HepG2 (cell line): ENCODE measurements around the gene ZFAND2B. TPM values are rescaled to one million over a fixed set of nuclear protein-coding genes. Genes with fewer than 3 reads are reported as not detected.

ENCODE experiments used
- ARID2 ChIP-seq: sonication (generic); formaldehyde crosslinking; IDR thresholded peaks from 2 replicates; pipeline ENCODE4 v1.8.1; 2022; ENCODE audit warnings: mild to moderate bottlenecking, missing genetic modification reagents, borderline replicate concordance
- BCL3 ChIP-seq: sonication (generic); formaldehyde crosslinking; IDR thresholded peaks from 2 replicates; pipeline ENCODE4 v1.5.1; 2020; ENCODE audit warnings: mild to moderate bottlenecking, missing genetic modification reagents, moderate library complexity
- FOXA1 ChIP-seq, 2 experiments: fragments of 450-650 bp in 1 of 2; sonication (generic) in 1 of 2; formaldehyde crosslinking in 1 of 2; IDR thresholded peaks; 2 replicates each; pipeline versions ENCODE4 v1.4.0 to v1.6.1; 2016 to 2020; ENCODE audit warnings: missing genetic modification reagents in 1 of 2
- GLMP ChIP-seq: sonication (generic); formaldehyde crosslinking; IDR thresholded peaks from 2 replicates; pipeline ENCODE4 v1.9.0; 2021; ENCODE audit warnings: missing genetic modification reagents, mild to moderate bottlenecking, borderline replicate concordance
- HNRNPH1 ChIP-seq: fragments of 200-400 bp; formaldehyde crosslinking; optimal IDR thresholded peaks from 2 replicates; pipeline ENCODE3; 2017; ENCODE audit warnings: mild to moderate bottlenecking, low read depth, low read length
- KAT2B ChIP-seq: fragments of 150-350 bp; IDR thresholded peaks from 2 replicates; pipeline ENCODE4 v1.6.1; 2014; ENCODE audit warnings: low read depth, low read length, borderline replicate concordance
- KDM1A ChIP-seq: IDR thresholded peaks from 2 replicates; pipeline ENCODE4 v1.6.1; 2016; ENCODE audit warnings: missing compliant biosample characterization
- MZF1 ChIP-seq: sonication (generic); formaldehyde crosslinking; IDR thresholded peaks from 2 replicates; pipeline ENCODE4 v1.8.1; 2023; ENCODE audit warnings: mild to moderate bottlenecking, missing genetic modification reagents, borderline replicate concordance
- PRDM4 ChIP-seq: sonication (generic); formaldehyde crosslinking; IDR thresholded peaks from 2 replicates; pipeline ENCODE4 v1.9.0; 2021; ENCODE audit warnings: missing genetic modification reagents, borderline replicate concordance
- TSC22D2 ChIP-seq: sonication (generic); formaldehyde crosslinking; IDR thresholded peaks from 2 replicates; pipeline ENCODE4 v1.5.1; 2020; ENCODE audit warnings: missing genetic modification reagents, mild to moderate bottlenecking, borderline replicate concordance
- XBP1 ChIP-seq: sonication (generic); formaldehyde crosslinking; IDR thresholded peaks from 2 replicates; pipeline ENCODE4 v1.5.0; 2020; ENCODE audit warnings: missing genetic modification reagents
- ZBTB7A ChIP-seq: sonication (generic); formaldehyde crosslinking; IDR thresholded peaks from 2 replicates; pipeline ENCODE4 v1.8.0; 2022; ENCODE audit warnings: mild to moderate bottlenecking, missing genetic modification reagents
- ZNF546 ChIP-seq: sonication (generic); formaldehyde crosslinking; conservative IDR thresholded peaks from 2 replicates; pipeline ENCODE4 v1.8.1; 2023; ENCODE audit warnings: mild to moderate bottlenecking, missing genetic modification reagents
- ZNF556 ChIP-seq: sonication (generic); formaldehyde crosslinking; IDR thresholded peaks from 2 replicates; pipeline ENCODE4 v1.4.0; 2020; ENCODE audit warnings: mild to moderate bottlenecking, missing genetic modification reagents, borderline replicate concordance
- ZNF703 ChIP-seq: sonication (generic); formaldehyde crosslinking; IDR thresholded peaks from 2 replicates; pipeline ENCODE4 v1.5.1; 2020; ENCODE audit warnings: missing genetic modification reagents, mild to moderate bottlenecking, moderate library complexity, borderline replicate concordance
- polyA plus RNA-seq, 8 experiments: library from polyadenylated mRNA; depleted of rRNA in 3 of 8; stranded (reverse) in 7 of 8; unstranded in 1 of 8; fragments of >200 nt; fragmentation: Illumina TruSeq in 4 of 8; extraction: Trizol in 4 of 8; gene quantifications; 2 replicates each; pipeline versions ENCODE4 v1.2.1 to v1.2.3, GENCODE V29; 2011 to 2016; ENCODE audit warnings: low read depth in 4 of 8, missing spikeins in 1 of 8, mixed read lengths in 1 of 8; ENCODE audit not compliant: insufficient read depth in 1 of 8
- total RNA-seq, 5 experiments: library from RNA; depleted of rRNA; stranded (reverse); fragments of >200 nt; fragmentation: Illumina TruSeq; extraction: Trizol; gene quantifications; 2 replicates each; pipeline ENCODE4 v1.2.3, GENCODE V29; 2016; ENCODE audit warnings: low read depth in 1 of 5
- TF ChIP-seq, protein P1 (sequence below): sonication (generic); formaldehyde crosslinking; conservative IDR thresholded peaks from 2 replicates; pipeline ENCODE4 v1.4.0; 2020; ENCODE audit warnings: missing genetic modification reagents
- TF ChIP-seq, protein P2 (sequence below): IDR thresholded peaks from 2 replicates; pipeline ENCODE4 v1.6.1; 2016; ENCODE audit warnings: missing genetic modification reagents, missing compliant biosample characterization
- TF ChIP-seq, protein P3 (sequence below): sonication (generic); formaldehyde crosslinking; IDR thresholded peaks from 2 replicates; pipeline ENCODE4 v1.8.0; 2022; ENCODE audit warnings: mild to moderate bottlenecking, missing genetic modification reagents; ENCODE audit not compliant: insufficient replicate concordance

The ZFAND2B gene
- total and polyA plus RNA-seq, 2 of the 13 experiments (the other 11 are each of a cell fraction or from before 2014, with no cell fraction given), result 53.3 to 115 TPM

DNA sequence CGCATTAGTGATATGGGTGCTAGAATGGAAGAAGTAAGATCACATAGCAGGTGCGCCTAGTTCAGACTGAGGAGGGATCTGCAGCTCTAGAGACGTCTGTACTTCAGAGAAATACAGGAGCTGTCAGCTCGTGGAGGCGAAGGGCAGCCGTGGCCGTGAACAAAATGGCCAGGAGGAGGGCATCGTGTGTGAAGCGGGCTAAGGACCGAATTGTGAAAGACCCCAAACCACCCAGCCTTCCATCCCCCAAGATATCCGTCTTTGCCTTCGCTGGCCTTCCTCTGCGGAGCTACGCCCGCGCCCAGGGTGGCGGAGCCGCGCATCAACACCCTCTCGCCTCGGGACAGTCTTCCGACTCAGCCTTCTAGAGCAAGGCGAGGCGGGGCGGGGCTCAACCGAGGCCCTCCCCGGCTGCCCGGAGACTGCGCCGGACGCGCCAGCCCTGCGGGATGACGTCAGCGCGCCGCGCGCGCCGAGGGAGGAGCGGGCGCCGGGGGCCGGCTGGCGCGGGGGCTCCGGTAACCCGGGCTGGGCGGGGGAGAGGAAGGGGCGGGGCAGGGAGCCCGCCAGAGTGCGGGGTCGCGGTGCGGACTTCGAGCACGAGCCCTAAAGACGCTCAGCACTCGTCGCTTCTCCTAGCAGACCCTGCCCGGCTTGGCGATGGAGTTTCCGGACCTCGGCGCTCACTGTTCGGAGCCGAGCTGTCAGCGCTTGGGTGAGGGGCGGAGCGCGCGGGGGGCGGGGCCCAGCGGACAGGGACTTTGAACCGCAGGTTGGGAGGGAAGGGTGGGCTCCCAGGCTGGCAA is at the start of gene ZFAND2B (continued):
- TF ChIP-seq PRDM4 (CRISPR knock-in tag) (no peak), ARID2 (CRISPR knock-in tag) (peak; percentile 98), XBP1 (CRISPR knock-in tag) (no peak), ZNF703 (CRISPR knock-in tag) (no peak), ZNF556 (CRISPR knock-in tag) (peak; percentile 85; the same call in 1 of the 2 replicates), ZBTB7A (CRISPR knock-in tag) (no peak), BCL3 (CRISPR knock-in tag) (peak; percentile 81), MZF1 (CRISPR knock-in tag) (no peak), FOXA1 (IDR thresholded peaks at IDR 0.05) (no peak), FOXA1 (CRISPR knock-in tag; IDR thresholded peaks at IDR 0.05) (no peak; the same call in 1 of the 2 replicates), ZNF546 (CRISPR knock-in tag) (no peak), TSC22D2 (CRISPR knock-in tag) (peak; percentile 71; the same call in 1 of the 2 replicates), KDM1A (CRISPR knock-in tag) (no peak), GLMP (no peak), HNRNPH1 (peak; percentile 65), KAT2B (no peak)
- TF ChIP-seq, protein P1, sequence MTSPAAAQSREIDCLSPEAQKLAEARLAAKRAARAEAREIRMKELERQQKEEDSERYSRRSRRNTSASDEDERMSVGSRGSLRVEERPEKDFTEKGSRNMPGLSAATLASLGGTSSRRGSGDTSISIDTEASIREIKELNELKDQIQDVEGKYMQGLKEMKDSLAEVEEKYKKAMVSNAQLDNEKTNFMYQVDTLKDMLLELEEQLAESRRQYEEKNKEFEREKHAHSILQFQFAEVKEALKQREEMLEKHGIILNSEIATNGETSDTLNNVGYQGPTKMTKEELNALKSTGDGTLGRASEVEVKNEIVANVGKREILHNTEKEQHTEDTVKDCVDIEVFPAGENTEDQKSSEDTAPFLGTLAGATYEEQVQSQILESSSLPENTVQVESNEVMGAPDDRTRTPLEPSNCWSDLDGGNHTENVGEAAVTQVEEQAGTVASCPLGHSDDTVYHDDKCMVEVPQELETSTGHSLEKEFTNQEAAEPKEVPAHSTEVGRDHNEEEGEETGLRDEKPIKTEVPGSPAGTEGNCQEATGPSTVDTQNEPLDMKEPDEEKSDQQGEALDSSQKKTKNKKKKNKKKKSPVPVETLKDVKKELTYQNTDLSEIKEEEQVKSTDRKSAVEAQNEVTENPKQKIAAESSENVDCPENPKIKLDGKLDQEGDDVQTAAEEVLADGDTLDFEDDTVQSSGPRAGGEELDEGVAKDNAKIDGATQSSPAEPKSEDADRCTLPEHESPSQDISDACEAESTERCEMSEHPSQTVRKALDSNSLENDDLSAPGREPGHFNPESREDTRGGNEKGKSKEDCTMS, result no peak
- TF ChIP-seq, protein P2, sequence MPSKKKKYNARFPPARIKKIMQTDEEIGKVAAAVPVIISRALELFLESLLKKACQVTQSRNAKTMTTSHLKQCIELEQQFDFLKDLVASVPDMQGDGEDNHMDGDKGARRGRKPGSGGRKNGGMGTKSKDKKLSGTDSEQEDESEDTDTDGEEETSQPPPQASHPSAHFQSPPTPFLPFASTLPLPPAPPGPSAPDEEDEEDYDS (CRISPR knock-in tag), result peak; percentile 60; the same call in 1 of the 2 replicates
- TF ChIP-seq, protein P3, sequence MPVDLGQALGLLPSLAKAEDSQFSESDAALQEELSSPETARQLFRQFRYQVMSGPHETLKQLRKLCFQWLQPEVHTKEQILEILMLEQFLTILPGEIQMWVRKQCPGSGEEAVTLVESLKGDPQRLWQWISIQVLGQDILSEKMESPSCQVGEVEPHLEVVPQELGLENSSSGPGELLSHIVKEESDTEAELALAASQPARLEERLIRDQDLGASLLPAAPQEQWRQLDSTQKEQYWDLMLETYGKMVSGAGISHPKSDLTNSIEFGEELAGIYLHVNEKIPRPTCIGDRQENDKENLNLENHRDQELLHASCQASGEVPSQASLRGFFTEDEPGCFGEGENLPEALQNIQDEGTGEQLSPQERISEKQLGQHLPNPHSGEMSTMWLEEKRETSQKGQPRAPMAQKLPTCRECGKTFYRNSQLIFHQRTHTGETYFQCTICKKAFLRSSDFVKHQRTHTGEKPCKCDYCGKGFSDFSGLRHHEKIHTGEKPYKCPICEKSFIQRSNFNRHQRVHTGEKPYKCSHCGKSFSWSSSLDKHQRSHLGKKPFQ (CRISPR knock-in tag), result peak; percentile 73
